Measurements from ENCODE around the gene PLA2G5. TPM values are rescaled to one million over a fixed set of nuclear protein-coding genes. Genes with fewer than 3 reads are reported as not detected.

PLA2G5 gene
- total and polyA plus RNA-seq, 2 of the 8 experiments (the other 6 are each of a cell fraction or from before 2014, with no cell fraction given) = 0.05 TPM; not detected in 1

- TF ChIP-seq ATF2 (IDR thresholded peaks at IDR 0.05; ENCODE audit: low read length) (no peak), TAF1 (IDR thresholded peaks at IDR 0.05; ENCODE audit: low read depth, low read length) (no peak), KDM1A (IDR thresholded peaks at IDR 0.05; ENCODE audit: borderline replicate concordance, low read length) (no peak), CTBP2 (IDR thresholded peaks at IDR 0.05; ENCODE audit: borderline replicate concordance, insufficient read depth, insufficient read length, low read length) (no peak), SP2 (IDR thresholded peaks at IDR 0.05; ENCODE audit: low read length) (no peak)
Measured at GRCh38 chr1:20095564-20096434, 25.8 kb downstream of the PLA2G5 start (continued).
